Measurements from ENCODE around the gene B3GAT1.

B3GAT1 gene

GRCh38 chr11:134441281-134441680 is 29.2 kb upstream of the B3GAT1 start:
- no peak for DNase-seq

- DNase-seq, result no peak
Observed at GRCh38 chr11:134440851-134441250, 28.8 kb upstream of the B3GAT1 start.

GRCh38 chr11:134438542-134439537 is 26.8 kb upstream of the B3GAT1 start:
- DNase-seq, result no peak

GRCh38 chr11:134437821-134438220 is 25.8 kb upstream of the B3GAT1 start:
- no peak for DNase-seq

- DNase-seq, result no peak
Observed at GRCh38 chr11:134436781-134437180, 24.7 kb upstream of the B3GAT1 start.

- no peak for DNase-seq
Observed at GRCh38 chr11:134433806-134434205, 21.8 kb upstream of the B3GAT1 start.

- DNase-seq, result no peak
Observed at GRCh38 chr11:134433251-134433650, 21.2 kb upstream of the B3GAT1 start.

GRCh38 chr11:134432776-134433175 is 20.7 kb upstream of the B3GAT1 start:
- DNase-seq, result no peak

GRCh38 chr11:134429106-134429505 is 17.1 kb upstream of the B3GAT1 start:
- DNase-seq, result no peak

GRCh38 chr11:134425816-134426536 is 13.9 kb upstream of the B3GAT1 start:
- no peak for DNase-seq

- no peak for DNase-seq
Observed at GRCh38 chr11:134425413-134425812, 13.4 kb upstream of the B3GAT1 start.

- no peak for DNase-seq
Observed at GRCh38 chr11:134423106-134423505, 11.1 kb upstream of the B3GAT1 start.

- no peak for DNase-seq
Observed at GRCh38 chr11:134417871-134418840, 6.1 kb upstream of the B3GAT1 start.

- no peak for DNase-seq
Observed at GRCh38 chr11:134416726-134417125, 4.7 kb upstream of the B3GAT1 start.

- DNase-seq, result no peak
Observed at GRCh38 chr11:134414766-134415765, 3.0 kb upstream of the B3GAT1 start.

- DNase-seq, result no peak
Observed at GRCh38 chr11:134413826-134414731, 2.0 kb upstream of the B3GAT1 start.

GRCh38 chr11:134413043-134413825 is 1.2 kb upstream of the B3GAT1 start:
- no peak for DNase-seq

- DNase-seq, result peak in 1 of 2 experiments; percentile 6
Observed at GRCh38 chr11:134410766-134411165, 1.3 kb downstream of the B3GAT1 start.

Measured in SW 1271 (cell line).